Measurements from ENCODE around the gene PRDM8.

PRDM8 gene

DNA sequence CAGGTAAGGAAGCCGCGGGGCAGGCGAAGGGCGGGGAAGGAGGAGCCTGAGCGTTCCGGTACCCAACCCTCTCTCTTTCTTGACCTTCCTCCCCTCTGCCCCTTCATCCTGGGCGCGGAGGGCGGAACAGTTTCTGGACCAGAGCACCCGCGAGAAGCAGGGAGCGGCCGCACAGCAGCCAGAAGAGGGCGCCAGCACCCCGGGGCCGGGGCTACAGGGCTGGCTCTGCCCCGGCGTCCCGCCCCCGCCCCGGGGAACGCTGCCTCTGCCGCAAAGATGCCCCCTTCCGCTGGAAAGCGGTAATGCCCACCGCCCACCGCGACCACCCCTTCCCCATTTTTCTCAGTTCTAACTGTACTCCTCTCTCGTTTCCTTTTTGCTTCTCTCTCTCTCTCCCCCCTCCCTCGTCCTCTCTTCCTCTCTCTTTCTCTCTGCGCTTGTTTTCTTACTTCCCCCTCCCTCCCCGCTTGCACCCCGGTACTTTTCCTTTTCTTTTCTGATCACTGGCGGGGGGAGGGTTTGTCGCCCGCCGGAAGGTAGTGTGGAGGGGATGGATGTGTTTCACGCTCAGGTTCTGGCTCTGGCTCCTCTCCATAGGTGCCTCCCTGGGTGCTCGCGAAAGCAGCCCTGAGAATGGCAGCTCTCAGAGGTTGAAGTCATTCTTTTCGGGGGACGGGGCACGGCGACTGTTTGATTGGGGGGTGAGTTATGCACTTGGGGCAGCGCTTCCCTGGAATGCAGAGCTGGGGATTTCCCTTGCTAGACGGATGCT lies 13.1 kb upstream of the PRDM8 start:
- DNase-seq, result peak in 13 of 14 donors; percentile 10 to 88 (median 62)

DNA sequence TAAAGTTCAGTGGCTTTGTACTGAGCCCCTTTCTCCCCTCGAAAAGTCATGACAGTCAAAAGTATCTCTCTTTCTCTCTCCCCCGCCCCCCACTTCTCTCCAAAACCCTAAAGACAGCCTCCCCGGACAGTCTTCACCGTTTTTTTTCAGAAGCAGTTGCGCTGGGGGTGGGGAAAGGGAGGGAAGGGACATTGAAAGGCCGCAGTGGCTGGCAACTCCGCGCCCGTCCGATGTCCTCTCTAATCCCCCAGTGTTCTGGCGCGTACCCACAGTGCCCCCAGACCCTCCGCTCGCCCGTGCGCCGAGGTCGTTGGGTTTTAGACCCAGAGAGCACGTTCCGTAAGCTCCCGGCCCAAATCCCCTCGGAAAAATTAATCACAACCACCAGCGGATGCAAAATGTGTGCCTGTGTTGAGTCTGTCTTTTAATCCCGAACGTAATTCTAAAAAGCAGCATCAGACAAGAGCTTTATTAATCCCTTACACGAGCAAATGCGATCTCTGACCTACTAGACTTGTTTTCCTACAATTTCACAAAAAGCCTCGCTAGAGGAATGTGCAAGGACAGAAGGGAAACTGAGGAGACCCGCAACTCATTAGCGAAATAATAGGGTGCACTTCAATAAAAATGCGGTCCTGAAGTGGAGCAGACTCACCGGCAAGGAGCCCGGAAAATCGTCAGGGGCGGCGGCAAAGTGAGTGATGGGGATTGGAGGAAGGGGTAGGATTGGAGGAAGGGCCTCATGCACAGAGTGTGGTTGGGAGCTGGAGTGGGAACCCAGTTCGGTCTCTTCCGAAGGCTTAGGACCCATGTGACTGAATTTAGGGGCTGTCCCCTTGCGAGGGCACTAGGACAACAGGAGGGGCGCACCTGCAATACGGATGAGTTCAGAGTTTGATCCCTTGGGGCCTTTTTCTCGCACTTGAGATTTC lies 12.2 kb upstream of the PRDM8 start:
- peak in 5 of 14 donors; percentile 24 to 63 (median 53) for DNase-seq

DNA sequence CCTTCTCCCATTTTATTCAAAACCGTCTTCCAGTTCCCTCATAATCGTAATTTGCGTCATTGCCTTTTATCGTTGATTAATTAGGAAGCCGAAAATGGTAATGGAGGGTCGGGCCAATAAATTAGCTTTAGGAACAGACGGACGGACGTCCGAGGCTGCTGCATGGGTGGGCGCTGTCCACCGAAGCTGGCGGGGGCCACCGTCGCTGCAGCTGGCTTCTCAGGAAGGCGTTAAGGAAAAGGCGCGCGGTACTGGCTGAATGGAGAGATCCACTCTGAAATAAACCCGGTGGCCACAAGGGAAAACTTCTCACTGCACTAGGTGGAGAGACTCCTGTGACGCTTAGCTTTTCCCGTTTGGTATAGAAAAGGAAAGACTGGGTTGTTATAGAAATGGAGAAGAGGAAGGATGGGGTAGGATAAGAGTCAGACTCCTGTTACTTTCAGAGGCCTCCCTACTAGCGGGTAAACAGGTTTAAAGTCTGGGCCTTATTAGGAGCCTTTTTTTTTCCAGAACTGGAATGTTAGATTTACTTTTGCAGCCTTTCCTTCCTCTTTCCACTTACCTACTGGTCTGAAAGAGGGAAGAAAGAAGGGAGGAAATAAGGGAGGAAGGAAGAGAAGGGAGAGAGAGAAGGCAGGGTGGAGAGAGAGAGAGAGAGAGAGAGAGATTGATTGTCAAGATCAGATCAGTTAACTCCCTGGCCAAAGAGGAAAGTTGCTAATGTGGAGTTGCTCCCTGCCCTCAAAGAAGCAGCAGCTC lies 11.3 kb upstream of the PRDM8 start:
- DNase-seq, result peak in 2 of 14 donors; percentile 15 to 24

DNA sequence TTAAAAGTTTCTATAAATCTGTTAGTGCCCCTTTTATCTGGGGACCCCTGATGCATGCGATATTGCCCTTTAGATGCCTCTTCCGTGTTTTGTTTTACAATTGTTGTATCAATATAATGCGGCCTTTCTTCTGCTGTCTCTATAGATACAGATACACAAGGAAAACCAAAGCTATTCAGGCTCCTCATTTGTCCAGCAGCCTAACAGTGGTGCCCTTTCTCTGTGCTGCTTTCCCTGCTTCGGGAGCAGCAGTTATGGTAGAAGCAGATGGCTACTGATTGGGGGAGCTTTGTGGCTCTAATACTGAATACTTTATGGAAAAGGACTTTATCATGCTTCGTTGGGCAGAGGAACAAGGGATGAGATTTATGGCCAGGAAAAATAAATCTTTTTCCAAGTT lies 10.6 kb upstream of the PRDM8 start:
- peak in 6 of 14 donors; percentile 14 to 68 (median 38) for DNase-seq

DNA sequence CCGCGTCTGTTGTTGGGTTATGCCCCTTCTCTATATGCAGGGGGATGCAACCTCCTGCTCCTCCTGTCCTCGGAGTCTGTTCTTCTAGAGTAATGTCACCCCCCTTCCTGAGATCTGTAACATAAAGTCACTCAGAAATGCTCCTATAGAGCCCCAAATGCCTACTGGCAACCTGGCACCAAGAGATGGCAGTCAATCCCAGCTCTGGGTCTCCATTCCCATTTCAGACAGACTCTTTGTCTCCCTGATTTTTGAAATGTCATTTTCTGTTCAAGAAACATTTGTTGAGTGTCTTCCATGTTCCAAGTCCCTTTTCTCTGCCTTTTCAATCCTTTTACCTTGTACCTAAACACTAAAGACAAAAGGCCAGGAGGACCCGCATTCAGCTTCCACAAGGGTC lies 9.6 kb upstream of the PRDM8 start:
- DNase-seq, result peak in 1 of 14 donors; percentile 17

DNA sequence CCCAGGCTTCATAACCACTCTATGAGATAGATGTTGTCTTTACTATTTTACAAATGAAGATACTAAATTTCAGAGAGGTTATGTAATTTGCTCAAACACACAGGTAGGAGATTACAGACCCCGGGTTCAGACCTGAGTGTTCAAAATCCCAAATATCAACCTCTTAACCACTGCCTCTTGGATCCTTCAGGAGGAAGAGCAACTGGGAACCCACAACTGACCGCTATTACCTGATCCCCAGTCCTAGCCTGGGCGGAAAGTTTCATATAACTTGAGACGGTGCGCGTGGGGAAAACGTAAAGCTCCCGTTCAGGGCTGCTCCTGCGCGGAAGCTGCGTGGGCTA lies 8.9 kb upstream of the PRDM8 start:
- no peak for DNase-seq

DNA sequence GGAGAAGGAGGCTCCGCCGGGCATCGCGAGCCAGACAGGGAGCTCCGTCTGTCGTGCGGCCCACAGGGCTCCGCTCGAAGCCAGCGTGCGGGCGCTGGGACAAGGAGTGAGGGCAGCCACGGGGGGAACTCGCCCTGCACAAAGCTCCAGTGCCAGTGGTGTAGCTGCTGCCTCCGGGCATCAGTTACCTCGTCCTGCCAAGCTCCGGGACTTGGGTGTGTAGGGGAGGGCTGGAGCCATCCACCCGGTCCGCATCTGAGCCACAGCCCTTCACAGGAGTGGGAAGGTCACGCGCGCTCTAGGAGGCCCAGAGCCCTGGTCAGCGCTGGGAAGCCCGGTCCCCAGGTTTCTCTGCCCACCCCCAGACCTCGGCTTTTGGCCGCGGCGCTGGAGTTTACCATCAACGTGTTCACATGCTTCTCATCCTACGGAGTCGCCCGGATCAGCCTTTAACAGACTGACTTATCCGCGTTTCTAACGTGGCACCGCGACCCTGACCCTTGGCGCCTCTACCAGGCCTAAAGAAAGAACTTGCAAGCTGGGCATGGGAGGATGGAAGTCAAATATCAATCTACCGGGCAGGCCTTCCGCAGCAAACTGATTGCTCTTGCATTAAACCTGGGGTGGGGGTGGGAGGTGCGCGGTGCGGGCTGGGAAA lies 8.4 kb upstream of the PRDM8 start:
- DNase-seq, result no peak

DNA sequence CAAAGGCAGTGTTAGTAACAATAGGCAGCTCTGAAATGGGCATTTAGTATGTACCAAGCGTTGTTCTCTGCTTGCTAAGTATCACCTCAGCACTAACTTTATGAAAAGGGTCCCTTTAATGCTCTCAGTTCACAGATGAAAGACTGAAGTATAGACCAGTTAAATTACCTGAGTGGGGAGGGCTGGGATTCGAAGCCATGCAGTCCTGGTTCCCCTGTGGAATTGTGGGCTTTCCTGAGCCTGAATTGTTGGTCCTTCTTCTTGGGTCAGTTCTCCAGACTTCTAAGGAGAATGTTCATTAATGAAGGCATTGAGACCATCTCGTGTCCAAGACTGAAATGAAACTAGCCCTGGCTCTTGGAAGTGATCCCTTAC lies 7.7 kb upstream of the PRDM8 start:
- no peak for DNase-seq

DNA sequence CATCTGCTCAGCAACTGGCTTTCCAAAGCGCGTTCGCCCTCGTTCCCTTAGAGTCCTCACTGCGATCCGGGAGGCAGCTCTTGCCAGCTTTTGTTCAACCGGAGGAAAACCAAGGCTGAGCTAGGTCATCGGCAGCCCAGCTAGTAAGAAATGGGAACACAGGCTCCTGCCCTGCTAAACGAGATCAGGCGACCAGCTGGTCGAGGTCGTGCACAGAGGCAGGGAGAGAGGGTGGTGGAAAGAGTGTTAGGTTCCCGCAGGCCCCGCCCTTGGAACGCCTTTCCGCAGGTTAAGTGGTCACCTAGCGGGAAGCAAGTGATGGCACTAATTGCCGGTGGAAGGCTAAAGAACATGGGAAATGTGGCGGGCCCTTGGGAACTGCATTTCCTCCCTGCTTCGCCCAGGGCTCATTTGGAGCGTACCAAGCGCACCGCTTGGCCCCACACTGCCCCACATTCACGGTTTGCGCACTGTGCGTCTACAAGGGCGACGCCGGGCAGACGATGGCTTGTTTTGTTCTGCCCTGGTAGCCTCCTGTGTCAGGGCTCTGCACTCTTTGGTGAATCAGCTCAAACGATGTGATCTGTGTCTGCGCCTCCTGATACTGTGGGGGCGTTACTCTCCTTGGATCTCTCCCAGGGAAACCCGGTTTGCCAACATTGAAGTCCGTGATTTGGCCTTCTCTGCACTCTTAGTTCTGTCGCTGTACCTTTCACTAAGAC lies 7.2 kb upstream of the PRDM8 start:
- DNase-seq, result peak in 4 of 14 donors; percentile 11 to 29 (median 20)

DNA sequence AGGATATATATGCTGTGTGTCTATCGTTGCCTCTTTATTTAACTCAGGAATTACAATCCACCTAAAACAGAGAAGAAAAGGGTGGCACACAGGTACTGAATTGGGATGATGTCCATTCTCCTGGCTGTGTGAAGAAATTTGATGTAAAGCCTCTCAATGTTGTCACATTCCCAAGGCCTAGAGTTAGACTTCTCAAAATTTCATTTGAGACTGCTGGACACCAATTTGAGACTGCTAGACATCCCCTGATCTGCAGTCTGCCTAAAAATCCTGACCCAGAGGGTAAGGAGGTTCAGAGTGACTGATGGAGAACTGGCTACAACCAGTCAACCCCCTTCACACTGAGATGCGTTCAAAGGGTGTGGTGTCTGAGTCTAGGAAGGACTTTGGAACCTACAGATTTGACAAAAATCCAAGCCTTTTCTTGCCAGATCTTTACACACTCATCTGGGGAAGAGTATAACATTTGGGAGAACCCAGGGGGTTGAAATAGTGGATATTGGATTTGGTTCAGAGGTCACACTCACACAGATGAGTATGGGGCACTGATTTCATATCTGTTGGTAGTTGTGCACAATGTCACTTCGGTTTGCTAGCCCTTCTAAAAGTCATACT lies 4.9 kb upstream of the PRDM8 start:
- no peak for DNase-seq

DNA sequence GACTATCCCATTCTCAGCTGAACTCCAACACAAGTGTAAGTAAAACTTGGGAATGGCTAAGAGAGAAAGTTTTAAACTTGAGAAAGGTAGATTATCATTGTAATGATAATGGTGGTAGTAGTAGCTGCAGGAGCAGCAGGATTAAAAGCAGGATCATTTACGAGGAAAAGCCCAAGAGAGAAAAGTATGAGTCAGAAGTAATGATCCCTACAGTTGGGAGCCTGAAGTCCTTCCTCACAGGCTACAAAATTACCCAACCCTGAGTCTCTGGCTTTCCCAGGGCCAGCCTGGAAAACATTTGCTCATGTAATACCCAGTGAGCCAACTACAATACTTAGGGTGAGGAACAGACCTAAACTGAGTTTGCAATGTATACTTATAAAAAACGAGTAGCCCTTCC lies 4.4 kb upstream of the PRDM8 start:
- DNase-seq, result no peak

DNA sequence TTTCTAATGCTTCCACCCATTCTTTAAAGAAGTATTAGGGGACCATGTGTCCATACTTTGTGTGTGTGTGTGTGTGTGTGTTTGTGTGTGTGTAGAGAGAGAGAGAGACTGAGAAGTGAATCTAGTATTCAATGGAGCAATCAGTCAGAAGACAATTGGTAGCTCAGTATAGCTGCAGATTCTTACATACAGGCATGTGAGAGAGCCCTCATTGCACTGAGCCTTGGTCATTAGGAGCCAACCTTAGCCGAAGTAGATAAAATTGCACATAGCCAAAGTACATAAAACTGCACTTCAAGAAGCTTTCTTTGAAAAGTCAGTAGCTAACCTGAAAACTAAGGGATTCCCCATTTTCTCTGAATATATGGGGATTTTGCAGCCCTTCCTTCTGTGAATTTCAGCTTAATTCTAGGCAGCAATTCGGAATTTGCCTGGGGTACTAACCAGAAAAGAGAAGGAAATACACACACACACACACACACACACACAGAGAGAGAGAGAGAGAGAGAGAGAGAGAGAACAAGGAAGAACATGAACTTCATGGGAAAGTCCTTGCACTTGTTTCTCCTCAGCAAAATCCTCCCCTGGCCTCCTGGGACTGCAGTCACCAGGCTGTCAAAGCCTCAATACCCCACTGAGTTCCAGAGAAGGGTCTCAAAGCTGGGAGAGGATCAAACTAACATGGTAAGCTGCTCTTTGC lies 1.7 kb upstream of the PRDM8 start:
- DNase-seq, result peak in 2 of 14 donors; percentile 24 to 31

DNA sequence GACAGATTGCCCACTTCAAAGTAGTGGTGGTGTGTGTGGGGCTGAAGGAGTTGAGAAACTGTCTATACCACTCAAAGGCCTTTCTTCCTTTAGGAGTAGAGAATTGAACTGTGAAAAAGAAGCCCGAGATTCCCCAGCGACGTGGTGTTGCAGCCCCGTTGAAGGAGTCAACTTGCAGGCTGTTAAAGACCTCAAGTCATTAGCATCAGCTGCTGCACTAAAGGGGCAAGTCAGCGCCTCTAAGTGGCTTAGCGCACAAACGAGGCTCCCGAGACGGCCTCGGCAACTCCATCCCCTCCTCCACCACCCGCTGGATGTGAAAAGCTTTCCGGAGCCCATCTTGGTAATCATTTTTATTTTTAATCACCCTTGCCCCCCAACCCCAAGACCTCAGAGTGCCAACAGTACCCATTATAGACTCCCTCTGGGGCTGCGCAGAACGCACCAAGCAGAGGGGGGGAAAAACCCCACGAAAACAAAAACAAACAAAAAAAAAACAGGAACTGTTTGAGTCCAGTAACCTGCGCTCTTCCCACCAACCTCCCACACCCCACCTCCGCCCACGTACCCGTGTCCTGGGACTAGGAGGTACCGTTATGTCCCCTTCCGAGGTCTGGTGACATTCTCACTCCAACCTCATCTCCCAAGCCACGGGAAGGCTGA lies 913 bp upstream of the PRDM8 start:
- DNase-seq, result peak in 9 of 14 donors; percentile 11 to 74 (median 54)

DNA sequence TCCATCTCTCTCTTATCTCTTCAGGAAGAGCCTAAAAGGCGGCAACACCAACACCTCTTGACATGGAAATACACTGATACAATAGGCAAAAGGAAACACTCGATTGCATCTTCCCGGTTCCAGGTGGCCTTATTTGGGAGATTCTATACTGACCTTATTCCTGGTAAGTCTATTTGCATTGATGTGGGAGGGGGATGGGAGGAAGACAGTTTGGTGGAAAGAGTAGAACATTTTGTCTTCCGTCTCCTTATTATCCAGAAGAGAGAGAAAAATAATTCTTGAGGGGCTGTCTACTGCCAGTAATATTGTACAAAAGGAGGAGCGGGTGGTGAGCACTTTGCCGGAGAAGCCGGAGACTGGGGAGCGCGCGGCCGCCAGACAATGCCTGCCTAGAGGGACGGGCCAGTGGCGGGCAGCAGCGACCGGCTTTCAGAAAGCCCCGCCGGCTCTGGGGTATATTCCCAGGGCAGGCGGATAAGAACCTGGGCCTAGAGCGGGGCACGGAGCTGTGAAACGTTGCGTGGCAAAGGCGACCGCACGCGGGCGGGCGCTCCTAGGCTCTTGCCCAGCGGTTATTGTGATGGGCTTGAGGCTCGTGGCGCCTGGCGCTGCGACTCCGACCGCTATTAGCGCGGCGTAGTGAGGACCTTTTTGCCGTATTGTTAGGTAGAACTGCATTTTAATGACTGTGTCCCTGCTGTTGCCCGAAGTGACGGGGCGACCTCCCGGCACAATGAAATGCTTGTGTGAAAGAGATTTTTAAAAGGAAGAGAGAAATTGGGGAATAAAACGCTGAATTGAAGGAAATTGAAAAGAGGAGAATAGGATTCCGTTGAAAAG lies 518 bp downstream of the PRDM8 start:
- peak in 7 of 14 donors; percentile 33 to 66 (median 61) for DNase-seq

DNA sequence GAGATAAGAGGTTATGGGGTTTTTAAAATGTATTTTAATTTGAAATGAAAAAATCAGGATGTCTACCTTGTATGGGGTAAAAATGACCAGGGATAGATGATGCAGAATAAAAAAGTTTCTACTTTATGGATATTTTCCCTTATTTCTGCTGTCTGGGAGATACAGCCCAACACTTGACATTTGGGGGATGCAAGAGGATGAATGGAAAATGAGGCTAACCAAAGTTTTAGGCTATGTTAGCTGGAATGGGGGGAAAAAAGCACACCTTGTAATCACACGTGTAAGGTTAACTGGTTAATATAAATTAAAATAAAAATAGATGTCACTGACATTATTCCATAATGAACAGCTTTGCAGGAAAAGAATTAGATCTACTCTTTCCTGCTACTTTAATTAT lies 1.1 kb downstream of the PRDM8 start:
- DNase-seq, result no peak

DNA sequence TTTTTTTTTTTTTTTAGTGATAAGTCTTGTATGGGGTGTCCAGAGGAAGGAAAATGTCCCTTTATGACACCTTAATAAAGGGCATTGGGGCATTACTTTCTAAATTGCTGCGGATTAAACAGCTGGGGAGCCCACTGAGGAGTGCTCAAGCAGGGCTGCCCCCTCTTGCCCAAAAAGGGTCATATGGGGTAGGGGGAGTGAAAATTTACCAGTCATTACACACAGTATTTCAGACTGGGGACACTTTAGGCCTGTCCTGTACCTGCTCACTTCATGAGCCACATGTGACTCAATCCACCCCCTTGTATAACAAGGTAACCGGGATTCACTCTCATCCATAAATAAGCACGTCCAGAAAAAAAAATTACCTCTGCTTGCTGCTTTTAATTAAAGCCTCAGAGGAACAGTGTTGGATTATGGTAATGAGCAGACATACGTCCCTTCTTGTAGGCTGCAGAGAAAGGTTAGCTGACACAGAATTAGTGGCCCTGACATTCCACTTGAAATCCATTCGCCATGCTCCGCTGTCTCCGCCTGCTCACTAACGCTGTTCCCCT lies 1.8 kb downstream of the PRDM8 start:
- no peak for DNase-seq

DNA sequence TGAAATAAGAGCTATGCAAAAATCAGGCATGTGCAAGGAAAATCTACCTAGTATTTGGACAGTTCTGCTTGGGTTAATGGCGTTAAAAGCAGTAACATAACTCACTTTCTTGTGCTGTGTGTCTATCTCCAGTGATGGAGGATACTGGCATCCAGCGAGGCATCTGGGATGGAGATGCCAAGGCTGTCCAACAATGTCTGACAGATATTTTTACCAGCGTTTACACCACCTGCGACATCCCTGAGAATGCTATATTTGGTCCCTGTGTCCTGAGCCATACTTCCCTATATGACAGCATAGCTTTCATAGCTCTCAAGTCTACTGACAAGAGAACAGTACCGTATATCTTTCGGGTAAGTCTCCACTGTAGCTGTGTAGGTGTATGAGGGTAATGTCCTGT lies 2.6 kb downstream of the PRDM8 start:
- no peak for DNase-seq
